Body of pancreas (tissue), 4 donors: Measurements from ENCODE around the gene PSMB7.

Experiments used
- POLR2A ChIP-seq, 3 donors: fragments of 450-650 bp; IDR thresholded peaks; one replicate each; pipeline ENCODE4 v1.6.1; 2016; ENCODE audit warnings: antibody characterized with exemption in 3 of 3, mild to moderate bottlenecking in 2 of 3
- TF ChIP-seq, protein P1 (sequence below), 7 experiments: fragments of 450-650 bp in 4 of 7; fragments of 200-600 bp in 3 of 7; sonication (generic) in 3 of 7; IDR thresholded peaks; one replicate each; pipeline ENCODE4 v1.5.1; 2016 to 2019; ENCODE audit warnings: antibody characterized with exemption in 7 of 7

DNA sequence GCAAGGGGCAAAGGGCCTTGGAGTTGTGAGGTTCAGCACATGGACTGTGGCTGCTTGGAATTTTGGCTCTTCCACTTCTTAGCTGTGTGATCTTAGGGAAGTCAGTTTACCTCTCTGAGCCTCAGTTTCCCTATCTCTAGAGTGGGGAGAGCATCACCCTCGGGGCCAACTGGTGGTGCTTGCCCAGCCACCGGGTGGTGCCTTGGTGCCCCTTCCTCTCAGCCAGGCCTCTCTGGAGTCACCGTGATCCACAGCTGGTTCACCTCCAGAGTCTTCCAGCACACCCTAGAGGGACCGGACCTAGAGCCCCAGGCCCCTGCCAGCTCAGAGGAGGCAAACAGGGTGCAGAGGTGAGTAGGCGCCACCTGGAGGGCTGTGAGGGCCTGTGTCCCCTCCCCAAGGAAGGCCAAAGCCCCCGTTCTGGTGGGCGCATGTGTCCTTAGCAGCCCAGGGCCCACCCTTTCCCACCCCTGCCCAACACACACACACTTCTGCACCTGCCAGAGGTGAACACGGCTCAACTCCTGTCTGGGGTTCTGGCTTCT lies 42.7 kb upstream of the PSMB7 start:
- no peak for TF ChIP-seq POLR2A (IDR thresholded peaks at IDR 0.05)
- TF ChIP-seq, protein P1, sequence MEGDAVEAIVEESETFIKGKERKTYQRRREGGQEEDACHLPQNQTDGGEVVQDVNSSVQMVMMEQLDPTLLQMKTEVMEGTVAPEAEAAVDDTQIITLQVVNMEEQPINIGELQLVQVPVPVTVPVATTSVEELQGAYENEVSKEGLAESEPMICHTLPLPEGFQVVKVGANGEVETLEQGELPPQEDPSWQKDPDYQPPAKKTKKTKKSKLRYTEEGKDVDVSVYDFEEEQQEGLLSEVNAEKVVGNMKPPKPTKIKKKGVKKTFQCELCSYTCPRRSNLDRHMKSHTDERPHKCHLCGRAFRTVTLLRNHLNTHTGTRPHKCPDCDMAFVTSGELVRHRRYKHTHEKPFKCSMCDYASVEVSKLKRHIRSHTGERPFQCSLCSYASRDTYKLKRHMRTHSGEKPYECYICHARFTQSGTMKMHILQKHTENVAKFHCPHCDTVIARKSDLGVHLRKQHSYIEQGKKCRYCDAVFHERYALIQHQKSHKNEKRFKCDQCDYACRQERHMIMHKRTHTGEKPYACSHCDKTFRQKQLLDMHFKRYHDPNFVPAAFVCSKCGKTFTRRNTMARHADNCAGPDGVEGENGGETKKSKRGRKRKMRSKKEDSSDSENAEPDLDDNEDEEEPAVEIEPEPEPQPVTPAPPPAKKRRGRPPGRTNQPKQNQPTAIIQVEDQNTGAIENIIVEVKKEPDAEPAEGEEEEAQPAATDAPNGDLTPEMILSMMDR (IDR thresholded peaks at IDR 0.05) = no peak
